SU-DHL-6 (cell line): Measurements from ENCODE around the gene DHFR.

Experiments used
- H2AFZ ChIP-seq: fragments of 200-600 bp; sonication (generic); 2 replicates; pipeline ENCODE4 v1.6.1; 2014; ENCODE audit warnings: low read depth, mild to moderate bottlenecking, moderate library complexity, mixed read lengths, antibody characterized with exemption, low read length; ENCODE audit not compliant: severe bottlenecking
- H3F3A ChIP-seq: fragments of 200-600 bp; shearing (Covaris generic); 2 replicates; pipeline ENCODE4 v1.6.0; 2016; ENCODE audit warnings: antibody characterized with exemption, mild to moderate bottlenecking; ENCODE audit not compliant: insufficient read depth
- H3K27ac ChIP-seq: fragments of 200-600 bp; sonication (generic); 2 replicates; pipeline ENCODE4 v1.5.1; 2016; ENCODE audit warnings: low read depth, mild to moderate bottlenecking, low read length, moderate library complexity, mixed read lengths
- H3K27me3 ChIP-seq: fragments of 200-600 bp; sonication (generic), shearing (Covaris generic); 2 replicates; pipeline ENCODE4 v1.6.0; 2014; ENCODE audit warnings: mild to moderate bottlenecking, low read length
- H3K36me3 ChIP-seq: fragments of 200-600 bp; sonication (generic); 2 replicates; pipeline ENCODE4 v1.6.1; 2014; ENCODE audit warnings: mild to moderate bottlenecking, low read length, mixed read lengths
- H3K4me2 ChIP-seq: fragments of 300-600, 200-600 bp; shearing (Covaris generic), sonication (generic); 2 replicates; pipeline ENCODE4 v1.6.0; 2014; ENCODE audit warnings: low read length, low read depth, mild to moderate bottlenecking; ENCODE audit not compliant: poor library complexity, severe bottlenecking
- H3K4me3 ChIP-seq: fragments of 200-600 bp; sonication (generic); 2 replicates; pipeline ENCODE4 v1.5.1; 2014; ENCODE audit warnings: antibody characterized with exemption, low read length, mild to moderate bottlenecking, mixed read lengths; ENCODE audit not compliant: insufficient read depth, poor library complexity, severe bottlenecking
- H3K79me2 ChIP-seq: fragments of 200-600 bp; sonication (generic); 2 replicates; pipeline ENCODE4 v1.6.1; 2014; ENCODE audit warnings: mild to moderate bottlenecking, low read length, moderate library complexity; ENCODE audit not compliant: insufficient read depth
- H3K9ac ChIP-seq: fragments of 200-600 bp; sonication (generic); 2 replicates; pipeline ENCODE4 v1.7.0; 2014; ENCODE audit warnings: mild to moderate bottlenecking, low read length
- H3K9me2 ChIP-seq: fragments of 200-600 bp; sonication (generic); replicated peaks from 2 replicates; pipeline ENCODE4 v1.6.1; 2014; ENCODE audit warnings: low read length; ENCODE audit not compliant: insufficient read depth
- H3K9me3 ChIP-seq: fragments of 200-600 bp; sonication (generic); 2 replicates; pipeline ENCODE4 v1.6.1; 2014; ENCODE audit warnings: low read length, mixed read lengths; ENCODE audit not compliant: insufficient read depth
- H4K20me1 ChIP-seq: fragments of 200-600 bp; sonication (generic); 2 replicates; pipeline ENCODE4 v1.6.1; 2014; ENCODE audit warnings: low read depth, mild to moderate bottlenecking, antibody characterized with exemption, low read length, moderate library complexity, mixed read lengths
- CTCF ChIP-seq: fragments of 200-600 bp; sonication (generic); IDR thresholded peaks from one replicate; pipeline ENCODE4 v1.5.1; 2017; ENCODE audit warnings: antibody characterized with exemption, mild to moderate bottlenecking, low read length, moderate library complexity; ENCODE audit not compliant: insufficient read depth, poor library complexity, severe bottlenecking
- EZH2phosphoT487 ChIP-seq: fragments of 200-600 bp; sonication (generic), shearing (Covaris generic); conservative IDR thresholded peaks from 2 replicates; pipeline ENCODE4 v1.6.1; 2018; ENCODE audit warnings: mild to moderate bottlenecking, antibody characterized with exemption, low read length, moderate library complexity, mixed read lengths

DHFR gene

GRCh38 chr5:80703291-80703690 is 48.5 kb upstream of the DHFR start:
- no peaks in the 10 kb centered on the region for H4K20me1 ChIP-seq

GRCh38 chr5:80701597-80701996 is 46.8 kb upstream of the DHFR start:
- no peak overlapping the region for H3K27ac ChIP-seq
- H3K27me3 ChIP-seq: no peaks in the 10 kb centered on the region
- TF ChIP-seq CTCF (no peak), EZH2phosphoT487 (no peak)
- no peak overlapping the region for H3K4me3 ChIP-seq
- H2AFZ ChIP-seq: no peak overlapping the region
- no peak overlapping the region for H3K9ac ChIP-seq
- no peaks in the 10 kb centered on the region for H3F3A ChIP-seq
- no peaks in the 10 kb centered on the region for H3K9me2 ChIP-seq
- no peaks in the 10 kb centered on the region for H3K36me3 ChIP-seq
- H3K79me2 ChIP-seq: no peaks in the 10 kb centered on the region
- H3K4me2 ChIP-seq: no peak overlapping the region
- H4K20me1 ChIP-seq: no peaks in the 10 kb centered on the region
- no peaks in the 10 kb centered on the region for H3K9me3 ChIP-seq

More at GRCh38 chr5:80703291-80703690, 48.5 kb upstream of the DHFR start:
- Histone ChIP-seq H3K36me3 (no peaks in the 10 kb centered on the region), H3K9ac (no peak overlapping the region), H3K79me2 (no peaks in the 10 kb centered on the region), H3K4me3 (no peak overlapping the region), H3F3A (no peaks in the 10 kb centered on the region), H3K27ac (no peak overlapping the region), H3K9me2 (no peaks in the 10 kb centered on the region), H3K27me3 (no peaks in the 10 kb centered on the region), H3K4me2 (no peak overlapping the region), H2AFZ (no peak overlapping the region), H3K9me3 (no peaks in the 10 kb centered on the region)
- no peak for TF ChIP-seq CTCF
- no peak for TF ChIP-seq EZH2phosphoT487

- no peaks in the 10 kb centered on the region for H3F3A ChIP-seq
- H2AFZ ChIP-seq: no peak overlapping the region
- H3K9me2 ChIP-seq: no peaks in the 10 kb centered on the region
- H3K27ac ChIP-seq: no peak overlapping the region
- no peaks in the 10 kb centered on the region for H3K36me3 ChIP-seq
- H3K9ac ChIP-seq: no peak overlapping the region
- no peaks in the 10 kb centered on the region for H3K27me3 ChIP-seq
- no peaks in the 10 kb centered on the region for H4K20me1 ChIP-seq
- no peaks in the 10 kb centered on the region for H3K79me2 ChIP-seq
- no peaks in the 10 kb centered on the region for H3K9me3 ChIP-seq
- no peak overlapping the region for H3K4me3 ChIP-seq
- no peak overlapping the region for H3K4me2 ChIP-seq
- no peak for TF ChIP-seq EZH2phosphoT487
- no peak for TF ChIP-seq CTCF
These were observed 43.6 kb upstream of the DHFR start for GRCh38 chr5:80698369-80698768.
